Left forelimb (tissue), 1 donor: Measurements from ENCODE around the gene CHST4.
"Not testable (repeated sequence)": the region's sequence is repeated elsewhere in the genome, so short reads cannot be mapped to it uniquely, and the experiment has no call there.

ENCODE experiments used
- DNase-seq: peaks from one replicate; pipeline ENCODE4 v3.0.0-alpha.2; 2018; ENCODE audit warnings: low spot score

CHST4 gene

GRCh38 chr16:71524566-71525553 lies 1.4 kb upstream of the CHST4 start:
- DNase-seq = no peak

GRCh38 chr16:71528257-71528656 lies 2.0 kb downstream of the CHST4 start:
- no peak for DNase-seq

- DNase-seq = no peak
Observed at GRCh38 chr16:71528863-71529262, 2.6 kb downstream of the CHST4 start.

GRCh38 chr16:71532366-71532765 lies 6.1 kb downstream of the CHST4 start:
- DNase-seq = no peak

GRCh38 chr16:71536752-71537499 lies 10.7 kb downstream of the CHST4 start:
- DNase-seq = no peak

- DNase-seq = no peak
Observed at GRCh38 chr16:71537643-71538042, 11.4 kb downstream of the CHST4 start.

GRCh38 chr16:71542377-71542776 lies 16.2 kb downstream of the CHST4 start:
- DNase-seq = no peak

- DNase-seq = no peak
Observed at GRCh38 chr16:71547168-71547567, 20.9 kb downstream of the CHST4 start.

- no peak for DNase-seq
Observed at GRCh38 chr16:71552698-71553503, 26.7 kb downstream of the CHST4 start.

GRCh38 chr16:71555230-71555891 lies 29.1 kb downstream of the CHST4 start:
- DNase-seq = no peak

- DNase-seq = no peak
Observed at GRCh38 chr16:71557299-71557698, 31.1 kb downstream of the CHST4 start.

- no peak for DNase-seq
Observed at GRCh38 chr16:71557954-71558582, 31.8 kb downstream of the CHST4 start.

- no peak for DNase-seq
Observed at GRCh38 chr16:71559855-71560254, 33.6 kb downstream of the CHST4 start.

GRCh38 chr16:71561886-71562285 lies 35.7 kb downstream of the CHST4 start:
- not testable (repeated sequence) for DNase-seq

GRCh38 chr16:71562552-71562951 lies 36.3 kb downstream of the CHST4 start:
- DNase-seq = no peak

- no peak for DNase-seq
Observed at GRCh38 chr16:71564335-71564967, 38.2 kb downstream of the CHST4 start.

- no peak for DNase-seq
Observed at GRCh38 chr16:71565812-71566700, 39.8 kb downstream of the CHST4 start.

GRCh38 chr16:71567931-71568330 lies 41.7 kb downstream of the CHST4 start:
- no peak for DNase-seq

GRCh38 chr16:71568551-71568950 lies 42.3 kb downstream of the CHST4 start:
- DNase-seq = no peak

- DNase-seq = no peak
Observed at GRCh38 chr16:71569621-71570020, 43.4 kb downstream of the CHST4 start.
